Measurements from ENCODE around the gene ZNF587. TPM values are rescaled to one million over a fixed set of nuclear protein-coding genes. Genes with fewer than 3 reads are reported as not detected.

The ZNF587 gene
- total RNA-seq, 2 donors from 2014 or later = 46.4 to 70.7 TPM

DNA sequence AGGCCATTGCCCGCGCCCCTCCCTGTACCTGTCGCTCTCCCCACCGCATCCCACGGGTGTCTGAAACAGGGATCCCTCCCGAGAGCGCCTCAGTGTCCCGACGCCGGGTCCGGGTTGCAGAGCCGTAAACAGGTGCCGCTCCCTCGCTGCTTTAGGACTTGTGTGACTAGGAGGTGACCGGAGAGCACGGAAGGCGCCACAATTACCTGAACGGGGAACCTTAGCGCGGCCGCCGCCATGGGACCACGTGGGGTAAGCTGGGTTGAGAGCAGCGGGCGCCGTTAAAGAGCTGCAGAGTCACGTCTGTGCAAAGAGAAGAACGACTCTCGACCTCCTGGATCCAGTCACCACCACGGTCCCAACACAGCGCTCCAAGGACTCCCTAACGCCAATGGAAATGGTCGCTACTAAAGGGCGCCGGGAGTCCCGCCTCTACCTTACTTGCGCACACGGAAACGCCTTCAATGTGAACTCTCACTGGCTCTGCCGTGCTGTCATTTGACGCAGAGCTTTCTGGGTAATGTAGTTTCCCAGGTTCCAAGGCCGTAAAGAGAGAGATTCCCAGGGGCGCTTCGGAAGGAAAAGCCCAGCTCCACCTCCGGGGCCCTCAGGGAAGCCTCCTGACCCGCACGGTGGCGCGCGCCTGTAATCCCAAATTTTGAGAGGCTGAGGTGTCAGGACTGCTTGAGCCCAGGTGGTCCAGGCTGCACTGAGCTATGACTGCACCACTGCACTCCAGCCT, 35.0 kb upstream of the ZNF587 start, which contains the start of gene ZNF552:
Gene ZNF552 (minus strand): TSS at position 409 of the 742 bp plus-strand sequence. CDS start 170 bp downstream, at position 239.
- intact Hi-C loops (cut with DNase I) = no loop called here
- H3K4me1 ChIP-seq = peaks cover 14% of the 10 kb centered on the region
- peak; percentile 96 for DNase-seq

DNA sequence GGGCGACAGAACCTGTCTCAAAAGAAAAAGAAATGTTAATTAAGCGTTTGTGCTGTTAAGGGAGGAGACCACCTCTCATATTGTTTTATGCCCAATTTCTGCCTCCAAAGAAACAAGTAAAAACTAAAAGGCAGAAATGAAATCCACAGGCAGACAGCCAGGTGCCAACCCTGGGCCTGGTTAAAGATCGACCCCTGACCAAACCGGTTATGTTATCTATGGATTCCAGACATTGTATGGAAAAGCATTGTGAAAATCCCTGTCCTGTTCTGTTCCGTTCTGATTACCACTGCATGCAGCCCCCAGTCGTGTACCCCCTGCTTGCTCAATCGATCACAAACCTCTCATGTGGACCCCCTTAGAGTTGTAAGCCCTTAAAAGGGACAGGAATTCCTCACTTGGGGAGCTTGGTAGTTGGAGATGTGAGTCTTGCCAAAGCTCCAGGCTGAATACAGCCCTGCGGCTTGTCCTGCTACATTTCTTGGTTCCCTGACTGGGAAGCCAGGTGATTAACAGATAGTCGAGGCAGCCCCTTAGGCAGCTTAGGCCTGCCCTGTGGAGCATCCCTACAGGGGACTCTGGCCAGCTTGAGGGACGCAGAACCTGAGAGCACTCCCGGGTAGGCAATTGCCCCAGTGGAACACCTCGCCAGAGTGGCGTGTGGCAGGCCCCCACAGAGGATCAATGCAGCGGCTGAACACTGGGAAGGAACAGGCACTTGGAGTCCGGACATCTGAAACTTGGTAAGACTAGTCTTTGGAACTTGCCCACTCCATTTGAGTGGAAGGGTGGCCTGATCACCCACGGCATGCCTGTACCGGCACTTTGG, 34.2 kb upstream of the ZNF587 start:
- Histone ChIP-seq H3K27ac (peak overlapping the region; percentile 62), H3K36me3 (no peaks in the 10 kb centered on the region), H3K4me1 (peaks cover 11% of the 10 kb centered on the region), H3K4me3 (peak overlapping the region; percentile 81), H3K27me3 (no peaks in the 10 kb centered on the region), H3K9ac (ENCODE audit: low read depth in 2 of 2, low read length in 2 of 2) (peak overlapping the region in 1 of 2 donors; percentile 92), H3K9me3 (no peaks in the 10 kb centered on the region)
- TF ChIP-seq, protein P1, sequence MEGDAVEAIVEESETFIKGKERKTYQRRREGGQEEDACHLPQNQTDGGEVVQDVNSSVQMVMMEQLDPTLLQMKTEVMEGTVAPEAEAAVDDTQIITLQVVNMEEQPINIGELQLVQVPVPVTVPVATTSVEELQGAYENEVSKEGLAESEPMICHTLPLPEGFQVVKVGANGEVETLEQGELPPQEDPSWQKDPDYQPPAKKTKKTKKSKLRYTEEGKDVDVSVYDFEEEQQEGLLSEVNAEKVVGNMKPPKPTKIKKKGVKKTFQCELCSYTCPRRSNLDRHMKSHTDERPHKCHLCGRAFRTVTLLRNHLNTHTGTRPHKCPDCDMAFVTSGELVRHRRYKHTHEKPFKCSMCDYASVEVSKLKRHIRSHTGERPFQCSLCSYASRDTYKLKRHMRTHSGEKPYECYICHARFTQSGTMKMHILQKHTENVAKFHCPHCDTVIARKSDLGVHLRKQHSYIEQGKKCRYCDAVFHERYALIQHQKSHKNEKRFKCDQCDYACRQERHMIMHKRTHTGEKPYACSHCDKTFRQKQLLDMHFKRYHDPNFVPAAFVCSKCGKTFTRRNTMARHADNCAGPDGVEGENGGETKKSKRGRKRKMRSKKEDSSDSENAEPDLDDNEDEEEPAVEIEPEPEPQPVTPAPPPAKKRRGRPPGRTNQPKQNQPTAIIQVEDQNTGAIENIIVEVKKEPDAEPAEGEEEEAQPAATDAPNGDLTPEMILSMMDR (IDR thresholded peaks at IDR 0.05) = no peak
- no peak for DNase-seq
- intact Hi-C loops (cut with DNase I) = no loop called here

More for the DNA sequence above, 35.0 kb upstream of the ZNF587 start, which contains the start of gene ZNF552:
- TF ChIP-seq, protein P1 (IDR thresholded peaks at IDR 0.05) = no peak
- peak within 1 kb of the TSS; percentile 81 for H3K4me3 ChIP-seq
- no peaks in the 10 kb centered on the region for H3K27me3 ChIP-seq
- H3K27ac ChIP-seq = peak within 1 kb of the TSS; percentile 62
- H3K36me3 ChIP-seq = peaks cover 3% of the 10 kb centered on the region
- peak within 1 kb of the TSS; percentile 67 to 92 for H3K9ac ChIP-seq (ENCODE audit: low read depth in 2 of 2, low read length in 2 of 2)
- H3K9me3 ChIP-seq = no peaks in the 10 kb centered on the region

- H3K27ac ChIP-seq = no peak overlapping the region
- no peaks in the 10 kb centered on the region for H3K27me3 ChIP-seq
Observed at GRCh38 chr19:57816652-57817051, 33.0 kb upstream of the ZNF587 start.

DNA sequence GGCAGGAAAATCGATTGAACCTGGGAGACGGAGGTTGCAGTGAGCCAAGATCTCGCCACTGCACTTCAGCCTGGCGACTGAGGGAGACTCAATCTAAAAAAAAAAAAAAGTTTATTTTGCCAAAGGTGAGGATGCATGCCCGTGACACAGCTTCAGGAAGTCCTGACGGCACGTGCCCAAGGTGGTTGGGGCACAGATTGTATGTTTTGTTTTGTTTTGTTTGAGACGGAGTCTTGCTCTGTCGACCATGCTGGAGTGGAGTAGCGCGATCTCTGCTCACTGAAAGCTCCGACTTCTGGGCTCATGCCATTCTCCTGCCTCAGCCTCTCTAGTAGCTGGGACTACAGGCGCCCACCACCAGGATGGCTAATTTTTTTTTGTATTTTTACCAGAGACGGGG, 31.7 kb upstream of the ZNF587 start:
- no peak for DNase-seq
- intact Hi-C loops (cut with DNase I) = no loop called here
- Histone ChIP-seq H3K36me3 (no peaks in the 10 kb centered on the region), H3K4me3 (no peak overlapping the region), H3K4me1 (peaks cover 11% of the 10 kb centered on the region), H3K27me3 (no peaks in the 10 kb centered on the region), H3K9ac (ENCODE audit: low read depth in 2 of 2, low read length in 2 of 2) (no peak overlapping the region), H3K9me3 (no peaks in the 10 kb centered on the region), H3K27ac (no peak overlapping the region)
- TF ChIP-seq, protein P1 (IDR thresholded peaks at IDR 0.05) = no peak

More at GRCh38 chr19:57816652-57817051, 33.0 kb upstream of the ZNF587 start:
- intact Hi-C loops (cut with DNase I) = no loop called here
- peaks cover 15% of the 10 kb centered on the region for H3K4me1 ChIP-seq
- H3K4me3 ChIP-seq = no peak overlapping the region
- H3K9ac ChIP-seq (ENCODE audit: low read depth in 2 of 2, low read length in 2 of 2) = no peak overlapping the region
- no peaks in the 10 kb centered on the region for H3K9me3 ChIP-seq
- DNase-seq = no peak
- TF ChIP-seq, protein P1 (IDR thresholded peaks at IDR 0.05) = no peak
- no peaks in the 10 kb centered on the region for H3K36me3 ChIP-seq

DNA sequence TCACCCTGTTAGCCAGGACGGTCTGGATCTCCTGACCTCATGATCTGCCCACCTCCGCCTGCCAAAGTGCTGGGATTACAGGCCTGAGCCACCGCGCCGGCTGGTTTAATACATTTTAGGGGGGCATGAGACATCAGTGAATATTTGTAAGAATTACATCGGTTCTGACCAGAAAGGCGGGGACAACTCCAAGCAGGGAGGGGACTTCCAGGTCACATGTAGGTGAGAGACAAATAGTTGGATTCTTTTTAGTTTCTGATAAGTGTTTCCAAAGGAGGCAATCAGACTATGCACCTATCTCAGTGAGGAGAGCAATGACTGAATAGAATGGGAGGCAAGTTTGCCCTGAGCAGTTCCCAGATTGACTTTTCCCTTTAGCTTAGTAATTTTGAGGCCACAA, 31.3 kb upstream of the ZNF587 start:
- H3K4me1 ChIP-seq = peaks cover 10% of the 10 kb centered on the region
- intact Hi-C loops (cut with DNase I) = no loop called here

More for the DNA sequence above, 31.3 kb upstream of the ZNF587 start:
- Histone ChIP-seq H3K4me3 (no peak overlapping the region), H3K36me3 (no peaks in the 10 kb centered on the region), H3K9me3 (no peaks in the 10 kb centered on the region), H3K9ac (ENCODE audit: low read depth in 2 of 2, low read length in 2 of 2) (no peak overlapping the region), H3K27ac (no peak overlapping the region), H3K27me3 (no peaks in the 10 kb centered on the region)
- DNase-seq = no peak
- TF ChIP-seq, protein P1 (IDR thresholded peaks at IDR 0.05) = no peak
